ENCODE measurements around the gene PLCXD1.

- TF ChIP-seq E2F8 (IDR thresholded peaks at IDR 0.05; ENCODE audit: low read depth, partially characterized antibody) = no peak
- TF ChIP-seq ELK1 (CRISPR knock-in tag; IDR thresholded peaks at IDR 0.05) = no peak
- TF ChIP-seq MAX (CRISPR knock-in tag; IDR thresholded peaks at IDR 0.05) = no peak
- no peak for TF ChIP-seq STAT6 (CRISPR knock-in tag; IDR thresholded peaks at IDR 0.05)
- no peak for TF ChIP-seq SIX5 (IDR thresholded peaks at IDR 0.05; ENCODE audit: borderline replicate concordance in 1 of 2, insufficient read depth in 1 of 2, low read depth in 1 of 2, low read length in 2 of 2)
- TF ChIP-seq RNF219 (CRISPR knock-in tag; IDR thresholded peaks at IDR 0.05) = no peak
- TF ChIP-seq KLF10 (CRISPR knock-in tag; IDR thresholded peaks at IDR 0.05) = no peak
- no peak for TF ChIP-seq CTCF (IDR thresholded peaks at IDR 0.05 in 2 of 3, conservative IDR thresholded peaks at IDR 0.05 in 1 of 3; ENCODE audit: insufficient read depth in 2 of 3, low read depth in 1 of 3, low read length in 3 of 3)
- TF ChIP-seq E2F1 (CRISPR knock-in tag; IDR thresholded peaks at IDR 0.05) = no peak
- TF ChIP-seq SMC3 (conservative IDR thresholded peaks at IDR 0.05; ENCODE audit: insufficient read depth, low read depth, low read length) = no peak
- TF ChIP-seq SMARCA5 (IDR thresholded peaks at IDR 0.05) = no peak
Measured at GRCh38 chrX:338281-338835, 57.2 kb downstream of the PLCXD1 start.
